ENCODE measurements around the gene FOXP1.

GRCh38 chr3:71177375-71177774 is 406.2 kb downstream of the FOXP1 start:
- TF ChIP-seq POLR2A (IDR thresholded peaks at IDR 0.05) (no peak), CTCF (IDR thresholded peaks at IDR 0.05) (no peak)
